Fibroblast of mammary gland (primary cell): ENCODE measurements around the gene KCNMA1.

ENCODE experiments used
- DNase-seq: peaks from one replicate; pipeline ENCODE4 v3.0.0-alpha.2; 2010; ENCODE audit warnings: low read depth
- H3K4me3 ChIP-seq: 2 replicates; pipeline ENCODE4 v1.5.1; 2011; ENCODE audit warnings: low read depth, mild to moderate bottlenecking, low read length, moderate library complexity; ENCODE audit not compliant: control insufficient read depth
- CTCF ChIP-seq: conservative IDR thresholded peaks from 2 replicates; pipeline ENCODE4 v1.5.1; 2011; ENCODE audit warnings: low read depth, low read length, inconsistent platforms; ENCODE audit not compliant: control insufficient read depth, insufficient read depth

KCNMA1 gene

GRCh38 chr10:77305650-77306632 lies 331.7 kb downstream of the KCNMA1 start:
- TF ChIP-seq CTCF, result no peak
- H3K4me3 ChIP-seq, result no peak overlapping the region
- peak; percentile 7 for DNase-seq

DNA sequence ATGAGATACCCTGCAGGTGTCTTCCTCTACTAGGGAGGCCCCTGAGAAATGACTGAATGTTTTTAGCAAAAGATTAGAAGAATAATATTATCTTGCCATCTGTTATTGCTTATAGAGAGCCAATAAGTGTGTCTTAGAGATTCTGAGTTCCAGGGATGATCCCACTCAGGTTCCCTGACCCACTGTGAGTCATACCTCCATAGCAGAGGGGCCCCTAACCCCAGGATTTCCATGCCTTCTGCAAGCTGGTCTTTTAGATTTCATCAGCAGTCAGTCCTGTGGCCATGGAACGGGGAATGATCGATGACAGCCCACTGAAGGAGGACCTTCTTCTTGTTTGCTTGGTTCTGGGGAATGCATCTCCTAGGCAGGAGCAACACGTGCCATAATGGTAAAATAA lies 333.4 kb downstream of the KCNMA1 start:
- no peak overlapping the region for H3K4me3 ChIP-seq
- no peak for DNase-seq
- no peak for TF ChIP-seq CTCF

DNA sequence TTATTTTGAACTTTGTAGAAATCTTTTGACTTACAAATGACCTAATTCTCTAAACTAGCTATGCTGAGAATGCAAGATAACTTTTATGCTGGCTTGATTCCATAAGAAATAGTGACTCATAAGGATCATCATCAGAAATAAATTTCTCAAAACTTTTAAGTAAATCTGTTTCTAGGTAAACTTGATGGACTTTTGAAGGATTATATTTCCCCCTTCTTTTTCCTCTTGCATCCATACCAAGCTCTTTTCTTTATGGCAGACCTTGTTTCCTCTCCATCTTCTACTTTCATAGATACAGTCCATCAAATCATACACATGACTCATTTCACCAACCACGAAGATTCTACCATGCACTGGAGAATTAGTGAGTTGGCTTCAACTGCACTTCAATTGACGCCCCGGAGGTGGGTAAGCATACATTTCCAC lies 336.3 kb downstream of the KCNMA1 start:
- no peak for TF ChIP-seq CTCF
- peak; percentile 62 for DNase-seq
- H3K4me3 ChIP-seq, result no peak overlapping the region

- no peak for TF ChIP-seq CTCF
- DNase-seq, result peak; percentile 5
- no peak overlapping the region for H3K4me3 ChIP-seq
These were observed 336.8 kb downstream of the KCNMA1 start for GRCh38 chr10:77300682-77301302.

DNA sequence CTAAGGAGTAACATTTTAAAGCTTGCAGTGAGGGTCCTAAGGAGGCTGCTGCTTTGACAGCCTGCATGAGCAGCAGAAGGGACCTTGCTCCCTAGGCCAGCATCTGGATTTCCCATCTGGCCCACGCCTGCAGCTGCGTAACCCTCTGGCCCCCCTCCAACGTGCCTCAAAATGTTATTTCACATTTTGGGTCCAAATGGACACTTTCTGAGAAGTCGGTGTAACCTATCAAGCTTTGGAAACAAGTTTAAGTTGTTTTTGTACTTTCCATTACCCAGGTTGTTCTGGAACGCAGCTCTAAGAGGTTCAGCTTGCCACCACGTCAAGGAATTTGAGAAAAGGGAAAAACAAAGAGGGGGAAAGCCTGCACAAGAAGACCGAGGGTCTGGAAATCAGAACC lies 338.3 kb downstream of the KCNMA1 start:
- no peak for DNase-seq
- no peak for TF ChIP-seq CTCF
- H3K4me3 ChIP-seq, result no peak overlapping the region

DNA sequence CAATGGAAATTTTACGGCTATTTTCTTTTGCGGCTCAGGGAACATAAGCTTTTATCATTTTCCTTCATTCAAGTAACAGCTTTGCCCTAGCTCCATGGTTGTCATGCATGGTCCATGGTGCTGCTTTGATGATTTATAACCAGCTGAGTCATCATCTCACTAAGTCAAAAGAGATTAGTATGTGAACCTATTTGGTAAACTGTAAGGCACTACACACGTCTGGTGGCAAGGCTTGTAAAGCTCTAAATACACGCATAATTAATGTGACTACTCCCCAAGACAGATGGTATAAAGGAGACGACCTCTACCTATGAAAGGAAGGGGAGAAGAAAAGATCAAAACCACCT lies 340.2 kb downstream of the KCNMA1 start:
- DNase-seq, result peak; percentile 76
- H3K4me3 ChIP-seq, result no peak overlapping the region
- TF ChIP-seq CTCF, result no peak
